HCT116 (cell line): Measurements from ENCODE around the gene C17orf114.

ENCODE experiments used
- ATAC-seq: fragments of 200-7000 bp; cut with Tn5 transposase; 2 replicates; pipeline ENCODE4 v1.9.1; 2020; ENCODE audit warnings: mild to moderate bottlenecking, moderate library complexity
- BruUV-seq: library from RNA; stranded (reverse); fragments of 400-500 nt; replicated peaks from 2 replicates; lab custom pipeline; 2021; lab: Mats Ljungman, UMichigan
- CTCF ChIA-PET: fragments of 300-600 bp; sonication (Branson Sonifier 250); formaldehyde crosslinking; loops from one replicate; lab custom pipeline; 2021; ENCODE audit warnings: antibody characterized with exemption; lab: Charles Lee
- POLR2A ChIA-PET: fragments of 300-600, 350-600 bp; sonication (Branson Sonifier 250); formaldehyde crosslinking; loops from one replicate; lab custom pipeline; 2021; ENCODE audit warnings: antibody characterized with exemption; lab: Charles Lee
- RAD21 ChIA-PET, 2 experiments: fragments of 300-600 bp; sonication (Branson Sonifier 250); formaldehyde crosslinking; loops; one replicate each; lab custom pipeline; 2023; ENCODE audit warnings: low total read pairs in 2 of 2; ENCODE audit not compliant: uncharacterized antibody in 2 of 2, unreplicated experiment in 2 of 2, low non-redundant PET in 1 of 2; lab: Charles Lee
- DNase-seq: peaks from one replicate; pipeline ENCODE4 v3.0.0-alpha.2; 2010; ENCODE audit warnings: low read depth, low spot score
- H2AFZ ChIP-seq: fragments of 200-600 bp; shearing (Covaris generic), sonication (generic); 2 replicates; pipeline ENCODE4 v1.6.1; 2017; ENCODE audit warnings: low read depth, mixed run types, mixed read lengths, antibody characterized with exemption, low read length; ENCODE audit not compliant: poor library complexity, severe bottlenecking
- H3K27ac ChIP-seq: 2 replicates; pipeline ENCODE4 v1.5.1; 2012; ENCODE audit warnings: low read depth, low read length
- H3K27me3 ChIP-seq: fragments of 200-600 bp; sonication (generic); 2 replicates; pipeline ENCODE4 v1.6.1; 2016; ENCODE audit warnings: mixed run types, low read length, mixed read lengths; ENCODE audit not compliant: insufficient read depth
- H3K36me3 ChIP-seq, 2 experiments: fragments of 200-500 bp in 1 of 2; fragments of 200-600 bp in 1 of 2; sonication (Bioruptor generic) in 1 of 2; sonication (generic) in 1 of 2; 2 replicates each; pipeline versions ENCODE4 v1.5.1 to v1.6.1; 2014 to 2016; ENCODE audit warnings: low read length in 2 of 2, inconsistent platforms in 1 of 2, mixed read lengths in 1 of 2, mixed run types in 1 of 2; ENCODE audit not compliant: insufficient read depth in 2 of 2, control insufficient read depth in 1 of 2
- H3K4me1 ChIP-seq, 2 experiments: fragments of 200-600 bp in 1 of 2; sonication (generic) in 1 of 2; 2 replicates each; pipeline versions ENCODE4 v1.5.1 to v1.6.1; 2012 to 2017; ENCODE audit warnings: low read length in 2 of 2, inconsistent platforms in 1 of 2, mild to moderate bottlenecking in 1 of 2, mixed read lengths in 1 of 2, mixed run types in 1 of 2, moderate library complexity in 1 of 2; ENCODE audit not compliant: insufficient read depth in 2 of 2, control insufficient read depth in 1 of 2
- H3K4me2 ChIP-seq: fragments of 200-600 bp; sonication (generic); 2 replicates; pipeline ENCODE4 v1.6.1; 2017; ENCODE audit warnings: mixed run types, low read length, mixed read lengths
- H3K4me3 ChIP-seq, 2 experiments: fragments of 200-600 bp in 1 of 2; sonication (generic) in 1 of 2; replicated peaks in 1 of 2; 2 replicates each; pipeline ENCODE4 v1.5.1; 2011 to 2016; ENCODE audit warnings: low read length in 2 of 2, control low read depth in 1 of 2, low read depth in 1 of 2, mild to moderate bottlenecking in 1 of 2, mixed read lengths in 1 of 2, mixed run types in 1 of 2
- H3K79me2 ChIP-seq: fragments of 200-600 bp; sonication (generic); 2 replicates; pipeline ENCODE4 v1.6.1; 2017; ENCODE audit warnings: mild to moderate bottlenecking, mixed run types, low read length, moderate library complexity, mixed read lengths; ENCODE audit not compliant: insufficient read depth
- H3K9ac ChIP-seq: fragments of 200-600 bp; sonication (generic); 2 replicates; pipeline ENCODE4 v1.6.1; 2016; ENCODE audit warnings: low read length, mixed read lengths
- H3K9me2 ChIP-seq: fragments of 200-600 bp; sonication (generic), shearing (Covaris generic); 2 replicates; pipeline ENCODE4 v1.6.1; 2017; ENCODE audit warnings: mixed run types, mild to moderate bottlenecking, moderate library complexity; ENCODE audit not compliant: insufficient read depth
- H3K9me3 ChIP-seq, 2 experiments: fragments of 200-500 bp in 1 of 2; fragments of 200-600 bp in 1 of 2; sonication (Bioruptor generic) in 1 of 2; sonication (generic) in 1 of 2; 2 replicates each; pipeline ENCODE4 v1.6.1; 2014 to 2017; ENCODE audit warnings: low read length in 2 of 2, mixed read lengths in 2 of 2, inconsistent platforms in 1 of 2, low read depth in 1 of 2, mild to moderate bottlenecking in 1 of 2, mixed run types in 1 of 2, moderate library complexity in 1 of 2; ENCODE audit not compliant: control insufficient read depth in 1 of 2, insufficient read depth in 1 of 2
- H4K20me1 ChIP-seq: fragments of 200-600 bp; sonication (generic), shearing (Covaris generic); 2 replicates; pipeline ENCODE4 v1.6.1; 2017; ENCODE audit warnings: mixed run types, mild to moderate bottlenecking, moderate library complexity; ENCODE audit not compliant: insufficient read depth
- CBX3 ChIP-seq: IDR thresholded peaks from 2 replicates; pipeline ENCODE4 v1.6.1; 2012; ENCODE audit warnings: low read depth
- CEBPB ChIP-seq: IDR thresholded peaks from 2 replicates; pipeline ENCODE4 v1.6.1; 2012; ENCODE audit warnings: low read depth
- CTCF ChIP-seq, 3 experiments: fragments of 200-600 bp in 1 of 3; sonication (generic) in 1 of 3; IDR thresholded peaks in 2 of 3; conservative IDR thresholded peaks in 1 of 3; 2 replicates each; pipeline ENCODE4 v1.5.1; 2012 to 2017; ENCODE audit warnings: low read depth in 2 of 3, low read length in 2 of 3, antibody characterized with exemption in 1 of 3, borderline replicate concordance in 1 of 3, control low read depth in 1 of 3, mild to moderate bottlenecking in 1 of 3, mixed read lengths in 1 of 3, mixed run types in 1 of 3, moderate library complexity in 1 of 3; ENCODE audit not compliant: insufficient read depth in 1 of 3
- ELF1 ChIP-seq: IDR thresholded peaks from 2 replicates; pipeline ENCODE4 v1.6.1; 2012; ENCODE audit warnings: low read depth, borderline replicate concordance
- EZH2 ChIP-seq: fragments of 200-600 bp; sonication (generic); IDR thresholded peaks from 2 replicates; pipeline ENCODE4 v1.6.1; 2017; ENCODE audit warnings: antibody characterized with exemption, mixed run types
- EZH2phosphoT487 ChIP-seq: fragments of 200-600 bp; IDR thresholded peaks from 2 replicates; pipeline ENCODE4 v1.6.1; 2018; ENCODE audit warnings: antibody characterized with exemption, borderline replicate concordance
- FOSL1 ChIP-seq: IDR thresholded peaks from 2 replicates; pipeline ENCODE4 v1.6.1; 2012; ENCODE audit warnings: low read depth
- MAX ChIP-seq: IDR thresholded peaks from 2 replicates; pipeline ENCODE4 v1.6.1; 2012
- POLR2A ChIP-seq: IDR thresholded peaks from 2 replicates; pipeline ENCODE4 v1.7.0; 2011; ENCODE audit warnings: borderline replicate concordance; ENCODE audit not compliant: insufficient read depth, insufficient read length; ENCODE audit errors: extremely low read depth
- POLR2AphosphoS5 ChIP-seq: IDR thresholded peaks from 2 replicates; pipeline ENCODE4 v1.6.1; 2011; ENCODE audit warnings: mild to moderate bottlenecking, low read depth, low read length, moderate library complexity
- RAD21 ChIP-seq: IDR thresholded peaks from 2 replicates; pipeline ENCODE4 v1.6.1; 2012; ENCODE audit warnings: low read depth, mild to moderate bottlenecking
- SIN3A ChIP-seq: IDR thresholded peaks from 2 replicates; pipeline ENCODE4 v1.6.1; 2012; ENCODE audit warnings: low read depth
- SRF ChIP-seq: IDR thresholded peaks from 2 replicates; pipeline ENCODE4 v1.6.1; 2012; ENCODE audit warnings: low read depth
- TCF7L2 ChIP-seq: IDR thresholded peaks from 2 replicates; pipeline ENCODE4 v1.7.0; 2011; ENCODE audit warnings: borderline replicate concordance, inconsistent platforms; ENCODE audit not compliant: insufficient read depth, insufficient read length; ENCODE audit errors: extremely low read depth
- YY1 ChIP-seq: IDR thresholded peaks from 2 replicates; pipeline ENCODE4 v1.6.1; 2011; ENCODE audit warnings: low read length, low read depth, moderate library complexity, mild to moderate bottlenecking; ENCODE audit not compliant: insufficient replicate concordance; ENCODE audit errors: extremely low read depth
- ZBTB33 ChIP-seq: IDR thresholded peaks from 2 replicates; pipeline ENCODE4 v1.6.1; 2011; ENCODE audit warnings: mild to moderate bottlenecking, low read length, moderate library complexity; ENCODE audit not compliant: insufficient replicate concordance; ENCODE audit errors: extremely low read depth
- ZFX ChIP-seq: fragments of 450-650 bp; IDR thresholded peaks from 2 replicates; pipeline ENCODE4 v1.6.1; 2017
- ZNF274 ChIP-seq: fragments of 200-500 bp; sonication (Bioruptor generic); IDR thresholded peaks from 2 replicates; pipeline ENCODE4 v1.6.1; 2014; ENCODE audit warnings: mild to moderate bottlenecking, low read depth, low read length, inconsistent platforms
- intact Hi-C: fragments of 100-400 bp; cut with micrococcal nuclease; formaldehyde crosslinking; loops from 2 replicates; pipeline ENCODE4 v1.10.0; 2022
- TF ChIP-seq, protein P1 (sequence below): IDR thresholded peaks from 2 replicates; pipeline ENCODE4 v1.6.1; 2012
- TF ChIP-seq, protein P2 (sequence below): IDR thresholded peaks from 2 replicates; pipeline ENCODE4 v1.6.1; 2012; ENCODE audit warnings: low read depth

The C17orf114 gene

DNA sequence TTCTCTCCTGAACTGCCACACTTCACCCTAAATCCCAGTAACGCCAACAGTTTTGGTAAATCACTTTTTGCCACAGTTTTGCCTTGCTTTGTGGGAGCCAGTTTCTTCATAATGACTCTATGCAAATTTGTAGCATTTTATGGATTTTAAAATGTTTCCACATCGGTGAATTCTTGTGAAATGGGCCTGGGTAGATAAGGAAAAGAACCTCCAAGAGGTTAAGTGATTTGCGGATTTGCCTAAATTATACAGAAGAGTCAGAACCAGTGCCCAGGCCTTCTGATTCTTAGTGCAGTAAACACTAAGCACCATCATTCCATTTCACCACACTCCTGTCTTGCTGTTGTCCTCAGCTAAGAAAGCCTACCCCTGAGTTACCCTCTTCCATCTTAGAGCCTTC lies 49.0 kb upstream of the C17orf114 start:
- H3K36me3 ChIP-seq: no peaks in the 10 kb centered on the region
- ATAC-seq (no peak), DNase-seq (no peak)
- H3K27ac ChIP-seq: no peak overlapping the region
- CTCF ChIA-PET: no interaction called here
- no peaks in the 10 kb centered on the region for H4K20me1 ChIP-seq
- POLR2A ChIA-PET: no interaction called here
- H3K79me2 ChIP-seq: peaks cover 77% of the 10 kb centered on the region
- intact Hi-C loops: no loop called here
- H3K4me2 ChIP-seq: no peak overlapping the region
- BruUV-seq: no TSS peak
- H2AFZ ChIP-seq: no peak overlapping the region
- no peaks in the 10 kb centered on the region for H3K9me3 ChIP-seq
- no peaks in the 10 kb centered on the region for H3K27me3 ChIP-seq
- TF ChIP-seq ZFX (no peak), SIN3A (no peak), YY1 (no peak), SRF (no peak), ELF1 (no peak), CBX3 (no peak), RAD21 (no peak), ZNF274 (no peak), EZH2phosphoT487 (no peak), TCF7L2 (no peak), POLR2AphosphoS5 (no peak), FOSL1 (no peak), EZH2 (no peak), CTCF (IDR thresholded peaks at IDR 0.05 in 2 of 3, conservative IDR thresholded peaks at IDR 0.05 in 1 of 3; ENCODE audit: borderline replicate concordance in 1 of 3, insufficient read depth in 1 of 3, low read depth in 2 of 3, low read length in 2 of 3) (no peak), ZBTB33 (no peak), MAX (no peak), POLR2A (no peak), CEBPB (no peak)
- TF ChIP-seq, protein P1, sequence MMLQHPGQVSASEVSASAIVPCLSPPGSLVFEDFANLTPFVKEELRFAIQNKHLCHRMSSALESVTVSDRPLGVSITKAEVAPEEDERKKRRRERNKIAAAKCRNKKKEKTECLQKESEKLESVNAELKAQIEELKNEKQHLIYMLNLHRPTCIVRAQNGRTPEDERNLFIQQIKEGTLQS: no peak
- TF ChIP-seq, protein P2, sequence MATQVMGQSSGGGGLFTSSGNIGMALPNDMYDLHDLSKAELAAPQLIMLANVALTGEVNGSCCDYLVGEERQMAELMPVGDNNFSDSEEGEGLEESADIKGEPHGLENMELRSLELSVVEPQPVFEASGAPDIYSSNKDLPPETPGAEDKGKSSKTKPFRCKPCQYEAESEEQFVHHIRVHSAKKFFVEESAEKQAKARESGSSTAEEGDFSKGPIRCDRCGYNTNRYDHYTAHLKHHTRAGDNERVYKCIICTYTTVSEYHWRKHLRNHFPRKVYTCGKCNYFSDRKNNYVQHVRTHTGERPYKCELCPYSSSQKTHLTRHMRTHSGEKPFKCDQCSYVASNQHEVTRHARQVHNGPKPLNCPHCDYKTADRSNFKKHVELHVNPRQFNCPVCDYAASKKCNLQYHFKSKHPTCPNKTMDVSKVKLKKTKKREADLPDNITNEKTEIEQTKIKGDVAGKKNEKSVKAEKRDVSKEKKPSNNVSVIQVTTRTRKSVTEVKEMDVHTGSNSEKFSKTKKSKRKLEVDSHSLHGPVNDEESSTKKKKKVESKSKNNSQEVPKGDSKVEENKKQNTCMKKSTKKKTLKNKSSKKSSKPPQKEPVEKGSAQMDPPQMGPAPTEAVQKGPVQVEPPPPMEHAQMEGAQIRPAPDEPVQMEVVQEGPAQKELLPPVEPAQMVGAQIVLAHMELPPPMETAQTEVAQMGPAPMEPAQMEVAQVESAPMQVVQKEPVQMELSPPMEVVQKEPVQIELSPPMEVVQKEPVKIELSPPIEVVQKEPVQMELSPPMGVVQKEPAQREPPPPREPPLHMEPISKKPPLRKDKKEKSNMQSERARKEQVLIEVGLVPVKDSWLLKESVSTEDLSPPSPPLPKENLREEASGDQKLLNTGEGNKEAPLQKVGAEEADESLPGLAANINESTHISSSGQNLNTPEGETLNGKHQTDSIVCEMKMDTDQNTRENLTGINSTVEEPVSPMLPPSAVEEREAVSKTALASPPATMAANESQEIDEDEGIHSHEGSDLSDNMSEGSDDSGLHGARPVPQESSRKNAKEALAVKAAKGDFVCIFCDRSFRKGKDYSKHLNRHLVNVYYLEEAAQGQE: no peak
- no peaks in the 10 kb centered on the region for H3K9me2 ChIP-seq
- no peak overlapping the region for H3K4me3 ChIP-seq
- RAD21 ChIA-PET: no interaction called here
- H3K4me1 ChIP-seq: peaks cover 27 to 76% of the 10 kb centered on the region in 2 experiments
- no peak overlapping the region for H3K9ac ChIP-seq
